Fibroblast of peridontal ligament (primary cell): ENCODE data around the gene TMEM154.

Experiments
- DNase-seq: peaks from one replicate; pipeline ENCODE4 v3.0.0-alpha.2; 2010; ENCODE audit errors: extremely low read depth

TMEM154 gene

GRCh38 chr4:152594057-152594456 lies 85.7 kb downstream of the TMEM154 start:
- no peak for DNase-seq

DNA sequence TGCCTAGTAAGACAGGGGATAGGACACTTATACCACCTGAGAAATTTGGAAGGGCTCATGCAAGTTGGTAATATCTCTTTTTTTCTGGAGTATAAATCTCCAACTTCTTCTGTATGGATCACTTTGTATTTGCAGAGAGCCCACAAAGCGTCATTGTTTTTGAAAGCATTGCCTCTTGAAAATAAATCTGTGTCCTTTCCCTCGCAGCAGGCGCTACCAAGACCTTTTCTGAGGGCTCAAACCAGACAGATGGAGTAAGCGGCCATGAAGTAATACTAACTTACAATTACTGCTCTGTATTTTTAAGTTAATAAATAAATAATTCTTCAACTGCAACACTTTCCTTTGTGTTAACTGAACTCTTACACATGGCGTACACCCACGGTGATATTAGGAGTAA lies 87.9 kb downstream of the TMEM154 start:
- no peak for DNase-seq

GRCh38 chr4:152591396-152591795 lies 88.4 kb downstream of the TMEM154 start:
- DNase-seq = no peak

GRCh38 chr4:152590179-152591031 lies 89.4 kb downstream of the TMEM154 start:
- DNase-seq = peak; percentile 73

DNA sequence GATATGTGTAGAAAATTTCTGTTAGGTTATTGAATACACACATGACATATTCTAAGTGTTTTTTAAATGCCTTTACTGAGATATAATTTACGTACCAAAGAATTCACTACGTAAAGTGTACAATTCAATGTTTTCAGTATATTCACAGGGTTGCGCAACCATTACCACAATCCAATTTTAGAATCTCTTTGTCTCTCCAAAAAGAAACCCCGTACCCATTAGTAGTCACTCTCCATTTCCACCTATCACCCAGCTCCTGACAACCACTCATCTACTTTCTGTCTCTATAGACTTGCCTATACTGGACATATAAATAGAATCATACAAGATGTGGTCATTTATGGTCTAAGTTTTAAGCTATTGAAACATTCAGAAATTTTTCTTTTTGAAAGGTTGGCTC lies 90.9 kb downstream of the TMEM154 start:
- no peak for DNase-seq

GRCh38 chr4:152587127-152587526 lies 92.7 kb downstream of the TMEM154 start:
- DNase-seq = no peak

GRCh38 chr4:152586668-152587067 lies 93.1 kb downstream of the TMEM154 start:
- no peak for DNase-seq

DNA sequence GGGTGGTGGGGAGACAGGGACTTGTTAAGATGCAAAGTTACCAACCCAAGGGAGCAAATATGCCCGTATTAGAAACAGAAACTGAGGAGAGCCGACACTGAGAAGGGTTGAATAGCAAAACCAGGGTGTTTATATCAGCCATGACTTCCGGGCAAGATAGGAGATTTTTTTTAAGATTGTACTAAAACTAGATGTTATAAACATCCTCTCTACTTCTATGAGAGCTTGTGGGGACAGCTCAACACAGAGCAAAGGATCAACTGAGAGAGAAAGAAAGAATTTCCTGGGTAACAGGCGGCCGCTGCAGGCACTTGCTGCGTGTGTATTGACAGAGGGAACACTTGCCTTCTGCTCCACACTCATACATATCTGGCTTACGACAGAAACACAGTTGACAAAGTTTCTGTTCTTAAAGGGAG lies 94.8 kb downstream of the TMEM154 start:
- no peak for DNase-seq

DNA sequence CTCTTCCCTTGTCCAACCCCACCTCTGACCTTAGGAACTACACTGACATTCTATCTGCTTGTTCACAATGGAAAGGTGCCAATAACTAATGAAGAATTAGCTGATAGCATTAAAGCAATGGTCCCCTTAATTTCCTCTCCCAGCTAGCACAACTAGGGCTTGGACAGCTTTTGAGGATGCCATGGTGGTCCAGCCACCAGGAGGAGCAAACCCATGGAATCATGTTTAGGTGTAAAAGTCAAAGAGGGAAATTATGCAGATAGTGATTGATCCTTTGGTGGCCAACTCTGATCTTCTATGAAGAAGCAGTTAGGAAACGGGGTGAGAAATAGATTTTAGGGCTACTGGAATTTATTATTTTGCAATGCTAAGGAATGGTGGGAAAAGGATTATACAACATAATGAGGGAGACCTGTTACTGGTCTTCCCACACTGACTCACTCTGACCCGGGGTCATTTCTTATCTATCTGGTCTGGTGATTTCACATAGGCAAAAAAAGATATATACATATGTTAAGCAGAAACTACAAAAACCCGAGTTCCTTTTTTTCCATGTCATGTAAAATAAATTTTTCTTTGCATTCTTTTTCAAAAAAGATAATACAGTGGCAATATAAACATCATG lies 98.1 kb downstream of the TMEM154 start:
- DNase-seq = no peak

DNA sequence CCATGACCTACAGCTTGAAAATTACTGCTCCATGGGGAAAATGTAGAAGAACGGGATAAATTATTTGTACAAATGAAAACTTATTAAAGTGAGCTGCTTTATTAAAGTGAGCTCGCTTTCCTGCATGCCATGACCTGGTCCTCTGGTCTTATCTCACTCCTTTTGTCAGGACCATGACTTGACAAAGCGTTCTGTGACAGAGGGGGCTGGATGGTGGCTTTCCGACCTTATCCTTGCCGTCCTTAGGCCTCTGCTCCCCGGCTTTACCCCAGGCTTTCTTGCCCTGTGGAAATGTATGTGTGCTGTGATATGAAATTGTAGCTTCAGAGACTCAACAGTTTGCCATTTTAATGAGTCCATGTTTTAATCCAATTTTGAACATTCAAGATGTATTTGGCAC lies 99.9 kb downstream of the TMEM154 start:
- no peak for DNase-seq

GRCh38 chr4:152579107-152579764 lies 100.6 kb downstream of the TMEM154 start:
- no peak for DNase-seq

DNA sequence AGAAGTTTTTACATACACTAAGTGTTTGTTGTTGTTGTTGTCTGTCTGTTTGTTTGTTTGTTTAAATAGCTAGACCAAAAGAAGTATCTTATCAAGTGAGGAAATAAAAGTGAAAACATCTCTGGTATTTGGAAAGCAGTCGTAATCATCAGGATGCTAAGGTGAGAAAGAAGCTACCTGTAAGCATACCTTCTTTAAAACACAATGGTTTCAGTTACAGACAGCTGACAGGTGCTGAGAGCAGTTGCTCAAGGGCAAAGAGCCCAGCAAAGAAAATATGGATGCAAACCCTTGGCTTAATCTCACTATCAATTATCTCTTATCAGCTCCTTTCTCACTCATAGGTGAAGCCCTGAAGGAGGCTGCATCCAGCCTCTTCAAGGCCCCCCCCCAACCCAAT lies 101.1 kb downstream of the TMEM154 start:
- DNase-seq = no peak

DNA sequence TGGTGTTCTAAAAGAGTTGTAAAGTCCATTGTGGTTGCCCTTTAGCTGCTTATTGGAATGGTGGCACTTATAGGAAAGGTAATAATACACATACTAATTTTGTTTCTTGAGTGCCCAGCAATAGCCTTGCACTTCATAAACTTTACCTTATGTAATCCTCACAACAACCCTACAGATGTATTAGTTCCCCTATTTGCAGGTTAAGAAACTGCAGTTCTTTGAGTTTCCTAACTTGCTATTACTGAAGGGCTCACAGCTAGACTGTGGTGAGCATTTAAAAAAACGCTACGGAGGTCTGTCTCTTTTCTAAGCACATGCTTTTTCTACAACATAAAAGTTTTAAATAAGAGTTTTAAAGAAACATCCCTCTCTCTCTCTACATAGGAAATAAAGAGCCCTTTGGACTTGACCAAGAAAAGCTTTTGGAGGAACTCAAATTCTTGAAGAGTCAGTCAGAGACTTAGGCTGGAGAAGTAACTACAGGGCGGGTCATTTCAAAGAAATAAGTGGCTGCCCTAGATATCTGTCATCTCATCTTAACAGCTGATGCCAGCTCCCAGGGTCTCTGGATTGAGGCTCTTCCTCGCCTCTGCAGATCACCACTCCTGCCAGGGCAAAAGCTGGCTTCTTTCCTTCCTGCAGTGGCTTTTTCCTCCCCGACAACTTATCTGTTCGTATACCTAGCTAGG lies 101.9 kb downstream of the TMEM154 start:
- DNase-seq = no peak

DNA sequence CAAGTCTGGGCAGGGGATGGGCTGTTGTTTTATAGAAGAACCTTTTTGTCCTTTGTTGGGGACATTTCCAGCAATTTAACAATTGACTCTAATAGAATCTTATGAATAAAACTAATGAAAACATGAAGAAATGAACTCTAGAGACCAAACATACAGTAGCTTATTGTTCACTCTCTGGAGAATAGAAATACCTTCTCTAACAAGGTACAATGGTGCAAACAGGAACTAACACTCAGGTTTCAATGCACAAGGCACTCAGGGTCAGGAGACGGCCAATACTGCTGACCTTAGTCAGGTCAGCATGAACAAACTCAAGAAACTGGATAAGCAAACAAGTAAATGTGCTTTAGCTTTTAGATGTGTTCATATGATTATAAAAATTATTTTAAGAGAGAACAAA lies 104.3 kb downstream of the TMEM154 start:
- no peak for DNase-seq

DNA sequence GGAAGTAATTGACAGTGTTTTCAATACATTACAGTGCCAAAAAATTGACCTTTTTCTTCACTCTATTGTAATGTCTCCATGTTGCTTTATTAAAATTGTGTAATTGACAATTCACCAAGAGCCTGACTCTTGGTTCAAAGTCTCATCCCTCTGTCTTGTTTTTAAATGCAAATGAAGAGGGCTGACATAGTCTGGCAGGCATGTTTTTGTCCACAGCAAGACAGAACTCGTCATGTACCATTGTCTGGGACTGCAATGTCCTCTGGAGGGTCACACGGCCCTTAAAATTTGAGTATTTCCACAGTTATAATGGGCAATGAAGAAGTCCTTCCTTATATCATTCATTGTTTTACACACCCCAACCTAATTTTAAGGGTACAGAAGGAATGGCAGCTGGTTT lies 105.9 kb downstream of the TMEM154 start:
- no peak for DNase-seq

DNA sequence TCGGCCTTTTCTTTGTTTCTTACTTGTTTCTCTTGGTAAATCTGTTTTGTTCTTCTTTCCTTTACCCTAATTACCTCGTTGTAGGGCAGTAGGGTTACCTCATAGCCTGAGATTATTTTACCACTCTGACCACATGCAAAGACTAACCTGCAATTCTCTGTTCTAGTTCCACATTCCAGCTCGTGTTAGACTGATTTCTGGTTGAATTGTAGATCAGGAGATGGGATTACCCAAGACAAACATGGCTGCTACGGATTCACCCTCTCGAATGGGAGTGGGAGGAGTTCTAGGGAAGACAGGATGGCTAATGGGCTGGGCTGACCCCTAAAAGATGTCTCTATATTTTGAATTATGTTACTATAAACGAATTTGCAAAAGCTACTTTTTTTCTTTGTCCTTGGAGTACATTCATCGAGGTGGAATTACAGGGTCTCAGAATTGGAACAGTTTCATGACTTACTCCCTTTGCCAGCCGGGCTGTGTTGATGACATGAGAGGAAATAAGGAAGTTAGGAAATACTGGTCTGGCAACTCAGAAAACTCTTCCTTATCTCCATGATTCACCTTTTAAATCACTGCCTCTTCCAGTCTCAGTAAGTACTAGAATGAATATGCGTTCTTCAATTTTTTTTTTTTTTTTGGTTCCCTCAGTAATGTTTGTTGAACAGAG lies 107.2 kb downstream of the TMEM154 start:
- DNase-seq = no peak

- DNase-seq = no peak
Measured at GRCh38 chr4:152571770-152572169, 108.0 kb downstream of the TMEM154 start.

GRCh38 chr4:152571296-152571695 lies 108.5 kb downstream of the TMEM154 start:
- DNase-seq = no peak
